HepG2 (cell line): ENCODE results near the gene ARHGAP4. TPM values are rescaled to one million over a fixed set of nuclear protein-coding genes. Genes with fewer than 3 reads are reported as not detected.

Source experiments
- ATAC-seq: fragments of 200-7000 bp; cut with Tn5 transposase; 3 replicates; pipeline ENCODE4 v1.9.1; 2020; ENCODE audit warnings: mild to moderate bottlenecking, moderate library complexity
- BruUV-seq: library from RNA; stranded (reverse); fragments of 400-500 nt; replicated peaks from 2 replicates; lab custom pipeline; 2021; lab: Mats Ljungman, UMichigan
- CTCF ChIA-PET: fragments of 300-600 bp; formaldehyde crosslinking; extraction: SDS; loops from one replicate; lab custom pipeline; 2021; ENCODE audit warnings: low total read pairs, inconsistent platforms, low intra/inter-chr PET ratio; lab: Yijun Ruan, JAX
- POLR2A ChIA-PET: fragments of 350-600 bp; sonication (Branson Sonifier 250); formaldehyde crosslinking; loops from one replicate; lab custom pipeline; 2020; ENCODE audit warnings: antibody characterized with exemption, inconsistent platforms; lab: Yijun Ruan, JAX
- DNase-seq: peaks from one replicate; pipeline ENCODE4 v3.0.0-alpha.2; 2015; ENCODE audit warnings: low spot score
- FAIRE-seq: peaks from 3 replicates; lab custom pipeline; 2011; peaks lifted over from hg19 to GRCh38; lab: Jason Lieb, UNC
- H2AFZ ChIP-seq: one replicate; pipeline ENCODE4 v1.6.1; 2011; ENCODE audit warnings: low read length, inconsistent platforms
- H3K27ac ChIP-seq: fragments of 300-600 bp; 3 replicates; pipeline ENCODE4 v1.8.0; 2011; ENCODE audit warnings: mixed run types, mild to moderate bottlenecking, mixed read lengths, low read length, inconsistent platforms; ENCODE audit not compliant: insufficient read depth; ENCODE audit errors: extremely low read length
- H3K27me3 ChIP-seq, 2 experiments: fragments of 200-600 bp in 1 of 2; 2 replicates in 1 of 2; 3 replicates in 1 of 2; pipeline versions ENCODE4 v1.6.0 to v1.8.0; 2011; ENCODE audit warnings: low read length in 2 of 2, mild to moderate bottlenecking in 2 of 2, moderate library complexity in 2 of 2, inconsistent platforms in 1 of 2; ENCODE audit not compliant: insufficient read depth in 2 of 2, control insufficient read depth in 1 of 2
- H3K36me3 ChIP-seq, 2 experiments: fragments of 200-600 bp in 1 of 2; replicated peaks in 1 of 2; 2 replicates in 1 of 2; 3 replicates in 1 of 2; pipeline versions ENCODE4 v1.5.1 to v1.8.0; 2011; ENCODE audit warnings: low read length in 2 of 2, inconsistent platforms in 1 of 2; ENCODE audit not compliant: insufficient read depth in 2 of 2, control insufficient read depth in 1 of 2
- H3K4me1 ChIP-seq: 2 replicates; pipeline ENCODE4 v1.5.1; 2012; ENCODE audit warnings: low read length, inconsistent platforms; ENCODE audit not compliant: insufficient read depth
- H3K4me2 ChIP-seq: 2 replicates; pipeline ENCODE4 v1.6.0; 2011; ENCODE audit warnings: low read depth, low read length, inconsistent platforms
- H3K4me3 ChIP-seq, 3 experiments: fragments of 200-600 bp in 1 of 3; sonication (generic), shearing (Covaris generic) in 1 of 3; replicated peaks in 1 of 3; 2 replicates each; pipeline ENCODE4 v1.5.1; 2011 to 2016; ENCODE audit warnings: low read length in 3 of 3, inconsistent platforms in 2 of 3, low read depth in 2 of 3, mild to moderate bottlenecking in 2 of 3, control low read depth in 1 of 3, mixed read lengths in 1 of 3; ENCODE audit not compliant: insufficient read depth in 1 of 3
- H3K79me2 ChIP-seq: one replicate; pipeline ENCODE4 v1.6.1; 2011; ENCODE audit warnings: low read length, inconsistent platforms; ENCODE audit not compliant: insufficient read depth
- H3K9ac ChIP-seq: 2 replicates; pipeline ENCODE4 v1.6.0; 2011; ENCODE audit warnings: mild to moderate bottlenecking, low read depth, low read length, inconsistent platforms; ENCODE audit not compliant: insufficient read depth
- H3K9me3 ChIP-seq: 2 replicates; pipeline ENCODE4 v1.5.1; 2012; ENCODE audit warnings: mild to moderate bottlenecking, low read length
- H4K20me1 ChIP-seq: 2 replicates; pipeline ENCODE4 v1.6.0; 2011; ENCODE audit warnings: inconsistent platforms, mild to moderate bottlenecking, low read length, moderate library complexity; ENCODE audit not compliant: insufficient read depth
- AGO1 ChIP-seq: fragments of 200-400 bp; formaldehyde crosslinking; IDR thresholded peaks from 2 replicates; pipeline ENCODE4 v1.6.1; 2017; ENCODE audit warnings: mild to moderate bottlenecking, low read depth, low read length, moderate library complexity; ENCODE audit not compliant: poor library complexity, severe bottlenecking
- GATAD1 ChIP-seq: IDR thresholded peaks from 2 replicates; pipeline ENCODE4 v1.6.1; 2016; ENCODE audit warnings: missing genetic modification reagents, missing compliant biosample characterization
- MXI1 ChIP-seq: IDR thresholded peaks from 3 replicates; pipeline ENCODE4 v1.6.1; 2012; ENCODE audit warnings: low read depth, low read length, inconsistent platforms, borderline replicate concordance
- RBFOX2 ChIP-seq: fragments of 200-400 bp; formaldehyde crosslinking; IDR thresholded peaks from 2 replicates; pipeline ENCODE4 v1.6.1; 2017; ENCODE audit warnings: low read depth, mild to moderate bottlenecking, low read length
- RNF219 ChIP-seq: sonication (generic); formaldehyde crosslinking; IDR thresholded peaks from 2 replicates; pipeline ENCODE4 v1.5.0; 2020; ENCODE audit warnings: mild to moderate bottlenecking, missing genetic modification reagents
- SALL1 ChIP-seq: sonication (generic); formaldehyde crosslinking; IDR thresholded peaks from 2 replicates; pipeline ENCODE4 v1.8.0; 2022; ENCODE audit warnings: mild to moderate bottlenecking, missing genetic modification reagents
- SALL2 ChIP-seq: sonication (generic); formaldehyde crosslinking; IDR thresholded peaks from 2 replicates; pipeline ENCODE4 v1.8.1; 2023; ENCODE audit warnings: mild to moderate bottlenecking, missing genetic modification reagents, inconsistent platforms
- SP2 ChIP-seq: sonication (generic); formaldehyde crosslinking; IDR thresholded peaks from 2 replicates; pipeline ENCODE4 v1.5.1; 2020; ENCODE audit warnings: mild to moderate bottlenecking, missing genetic modification reagents
- ZNF576 ChIP-seq: sonication (generic); formaldehyde crosslinking; IDR thresholded peaks from 2 replicates; pipeline ENCODE4 v1.4.0; 2020; ENCODE audit warnings: mild to moderate bottlenecking, missing genetic modification reagents
- ZNF614 ChIP-seq: IDR thresholded peaks from 2 replicates; pipeline ENCODE4 v1.6.1; 2018; ENCODE audit warnings: missing biosample characterization, missing genetic modification reagents, inconsistent platforms, borderline replicate concordance
- ZNF777 ChIP-seq: sonication (generic); formaldehyde crosslinking; IDR thresholded peaks from 2 replicates; pipeline ENCODE4 v1.4.0; 2020; ENCODE audit warnings: missing genetic modification reagents
- WGBS: methylation state at CpG from one replicate; pipeline ENCODE4 v1.1.6; 2017; ENCODE audit warnings: low lambda C conversion rate; 5-methylcytosine and 5-hydroxymethylcytosine counted together
- in situ Hi-C: cut with HindIII; loops from 2 replicates; pipeline ENCODE4 v1.10.0; 2017; ENCODE audit warnings: low pct_unique_long_range_greater_than_20kb; ENCODE audit not compliant: extremely low pct_ligation_motif_present
- intact Hi-C: fragments of 100-400 bp; cut with micrococcal nuclease; formaldehyde crosslinking; loops from one replicate; pipeline ENCODE4 v1.10.0; 2022; ENCODE audit not compliant: unreplicated experiment
- polyA plus RNA-seq, 8 experiments: library from polyadenylated mRNA; depleted of rRNA in 3 of 8; stranded (reverse) in 7 of 8; unstranded in 1 of 8; fragments of >200 nt; fragmentation: Illumina TruSeq in 4 of 8; extraction: Trizol in 4 of 8; gene quantifications; 2 replicates each; pipeline versions ENCODE4 v1.2.1 to v1.2.3, GENCODE V29; 2011 to 2016; ENCODE audit warnings: low read depth in 4 of 8, missing spikeins in 1 of 8, mixed read lengths in 1 of 8; ENCODE audit not compliant: insufficient read depth in 1 of 8
- total RNA-seq, 5 experiments: library from RNA; depleted of rRNA; stranded (reverse); fragments of >200 nt; fragmentation: Illumina TruSeq; extraction: Trizol; gene quantifications; 2 replicates each; pipeline ENCODE4 v1.2.3, GENCODE V29; 2016; ENCODE audit warnings: low read depth in 1 of 5
- TF ChIP-seq, protein P1 (sequence below): sonication (generic); formaldehyde crosslinking; IDR thresholded peaks from 2 replicates; pipeline ENCODE4 v1.5.0; 2020; ENCODE audit warnings: mild to moderate bottlenecking, missing genetic modification reagents, borderline replicate concordance
- TF ChIP-seq, protein P2 (sequence below): sonication (generic); formaldehyde crosslinking; IDR thresholded peaks from 2 replicates; pipeline ENCODE4 v1.4.0; 2020; ENCODE audit warnings: missing genetic modification reagents

The ARHGAP4 gene
- total and polyA plus RNA-seq, 2 of the 13 experiments (the other 11 are each of a cell fraction or from before 2014, with no cell fraction given): 0.57 to 0.64 TPM

GRCh38 chrX:153927922-153928760 is 2.1 kb upstream of the ARHGAP4 start:
- peak; percentile 90 for DNase-seq
- Histone ChIP-seq H3K4me2 (peak overlapping the region; percentile 76), H3K27ac (peak overlapping the region; percentile 89), H3K79me2 (no peaks in the 10 kb centered on the region), H4K20me1 (no peaks in the 10 kb centered on the region), H3K4me3 (peak overlapping the region; percentile 71 to 79 (median 76)), H3K4me1 (peaks cover 52% of the 10 kb centered on the region), H2AFZ (no peak overlapping the region), H3K9me3 (no peaks in the 10 kb centered on the region), H3K9ac (peak overlapping the region; percentile 89), H3K27me3 (no peaks in the 10 kb centered on the region), H3K36me3 (peaks cover 1 to 8% of the 10 kb centered on the region in 2 experiments; a peak in 1 of 5 replicates)
- in situ Hi-C loops: no loop called here
- BruUV-seq: no TSS peak
- CTCF ChIA-PET: no interaction called here
- ATAC-seq: peak; percentile 89
- 7% methylated on average over 3 of the region's 76 CpGs for WGBS
- POLR2A ChIA-PET: interaction anchor here (0.5 to 4.2 kb wide), 19 partner anchors 7 to 301 kb away, joined by 3 to 82 read pairs (median 4); partner anchors contain the start of genes HCFC1, IDH3G, IRAK1 and L1CAM
- intact Hi-C loops: no loop called here
- FAIRE-seq: peak; percentile 93
- TF ChIP-seq RBFOX2 (peak; percentile 80), AGO1 (peak; percentile 78), RNF219 (CRISPR knock-in tag) (no peak), GATAD1 (CRISPR knock-in tag) (peak; percentile 66), SALL2 (0 out of 2 replicates have a peak, but pooled peaks have one; percentile 19), ZNF576 (CRISPR knock-in tag) (no peak), ZNF614 (0 out of 2 replicates have a peak, but pooled peaks have one; percentile 11), SP2 (CRISPR knock-in tag) (peak; percentile 76), ZNF777 (CRISPR knock-in tag) (peak; percentile 53; the same call in 1 of the 2 replicates), MXI1 (peak; percentile 58; the same call in 1 of the 3 replicates), SALL1 (CRISPR knock-in tag) (peak; percentile 43; the same call in 1 of the 2 replicates)
- TF ChIP-seq, protein P1, sequence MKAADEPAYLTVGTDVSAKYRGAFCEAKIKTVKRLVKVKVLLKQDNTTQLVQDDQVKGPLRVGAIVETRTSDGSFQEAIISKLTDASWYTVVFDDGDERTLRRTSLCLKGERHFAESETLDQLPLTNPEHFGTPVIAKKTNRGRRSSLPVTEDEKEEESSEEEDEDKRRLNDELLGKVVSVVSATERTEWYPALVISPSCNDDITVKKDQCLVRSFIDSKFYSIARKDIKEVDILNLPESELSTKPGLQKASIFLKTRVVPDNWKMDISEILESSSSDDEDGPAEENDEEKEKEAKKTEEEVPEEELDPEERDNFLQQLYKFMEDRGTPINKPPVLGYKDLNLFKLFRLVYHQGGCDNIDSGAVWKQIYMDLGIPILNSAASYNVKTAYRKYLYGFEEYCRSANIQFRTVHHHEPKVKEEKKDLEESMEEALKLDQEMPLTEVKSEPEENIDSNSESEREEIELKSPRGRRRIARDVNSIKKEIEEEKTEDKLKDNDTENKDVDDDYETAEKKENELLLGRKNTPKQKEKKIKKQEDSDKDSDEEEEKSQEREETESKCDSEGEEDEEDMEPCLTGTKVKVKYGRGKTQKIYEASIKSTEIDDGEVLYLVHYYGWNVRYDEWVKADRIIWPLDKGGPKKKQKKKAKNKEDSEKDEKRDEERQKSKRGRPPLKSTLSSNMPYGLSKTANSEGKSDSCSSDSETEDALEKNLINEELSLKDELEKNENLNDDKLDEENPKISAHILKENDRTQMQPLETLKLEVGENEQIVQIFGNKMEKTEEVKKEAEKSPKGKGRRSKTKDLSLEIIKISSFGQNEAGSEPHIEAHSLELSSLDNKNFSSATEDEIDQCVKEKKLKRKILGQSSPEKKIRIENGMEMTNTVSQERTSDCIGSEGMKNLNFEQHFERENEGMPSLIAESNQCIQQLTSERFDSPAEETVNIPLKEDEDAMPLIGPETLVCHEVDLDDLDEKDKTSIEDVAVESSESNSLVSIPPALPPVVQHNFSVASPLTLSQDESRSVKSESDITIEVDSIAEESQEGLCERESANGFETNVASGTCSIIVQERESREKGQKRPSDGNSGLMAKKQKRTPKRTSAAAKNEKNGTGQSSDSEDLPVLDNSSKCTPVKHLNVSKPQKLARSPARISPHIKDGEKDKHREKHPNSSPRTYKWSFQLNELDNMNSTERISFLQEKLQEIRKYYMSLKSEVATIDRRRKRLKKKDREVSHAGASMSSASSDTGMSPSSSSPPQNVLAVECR: peak; percentile 75; the same call in 1 of the 2 replicates
- TF ChIP-seq, protein P2, sequence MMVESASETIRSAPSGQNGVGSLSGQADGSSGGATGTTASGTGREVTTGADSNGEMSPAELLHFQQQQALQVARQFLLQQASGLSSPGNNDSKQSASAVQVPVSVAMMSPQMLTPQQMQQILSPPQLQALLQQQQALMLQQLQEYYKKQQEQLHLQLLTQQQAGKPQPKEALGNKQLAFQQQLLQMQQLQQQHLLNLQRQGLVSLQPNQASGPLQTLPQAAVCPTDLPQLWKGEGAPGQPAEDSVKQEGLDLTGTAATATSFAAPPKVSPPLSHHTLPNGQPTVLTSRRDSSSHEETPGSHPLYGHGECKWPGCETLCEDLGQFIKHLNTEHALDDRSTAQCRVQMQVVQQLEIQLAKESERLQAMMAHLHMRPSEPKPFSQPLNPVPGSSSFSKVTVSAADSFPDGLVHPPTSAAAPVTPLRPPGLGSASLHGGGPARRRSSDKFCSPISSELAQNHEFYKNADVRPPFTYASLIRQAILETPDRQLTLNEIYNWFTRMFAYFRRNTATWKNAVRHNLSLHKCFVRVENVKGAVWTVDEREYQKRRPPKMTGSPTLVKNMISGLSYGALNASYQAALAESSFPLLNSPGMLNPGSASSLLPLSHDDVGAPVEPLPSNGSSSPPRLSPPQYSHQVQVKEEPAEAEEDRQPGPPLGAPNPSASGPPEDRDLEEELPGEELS: peak; percentile 20; the same call in 1 of the 2 replicates
